Measurements from ENCODE around the gene SKIC2. TPM values are rescaled to one million over a fixed set of nuclear protein-coding genes. Genes with fewer than 3 reads are reported as not detected.
"Not testable (repeated sequence)": the region's sequence is repeated elsewhere in the genome, so short reads cannot be mapped to it uniquely, and the experiment has no call there.

The SKIC2 gene
- total and polyA plus RNA-seq, 10 of the 15 experiments (the other 5 are each of a cell fraction or from before 2014, with no cell fraction given) = 3.3 to 79.2 (median 32.5) TPM

GRCh38 chr6:31930962-31931361 is 28.0 kb upstream of the SKIC2 start:
- no peaks in the 10 kb centered on the region for H3K36me3 ChIP-seq (ENCODE audit: control insufficient read depth in 2 of 2, insufficient read depth in 2 of 2, low read length in 1 of 2)
- ChIA-PET CTCF (no interaction called here), SMC1A (ENCODE audit: uncharacterized antibody, unreplicated experiment) (no interaction called here), POLR2A (no interaction called here), RAD21 (ENCODE audit: unreplicated experiment) (interaction anchor here (1.2 kb wide), 1 partner anchor 41 kb away, joined by 3 read pairs; the partner anchor contains the start of gene DXO)
- DNase-seq (ENCODE audit: low read depth, low spot score) (no peak), FAIRE-seq (no peak), ATAC-seq (no peak)
- no peak overlapping the region for H2AFZ ChIP-seq (ENCODE audit: control insufficient read depth, low read depth, low read length)
- in situ Hi-C loops (cut with MboI) (no loop called here), intact Hi-C loops (cut with micrococcal nuclease; ENCODE audit: unreplicated experiment) (no loop called here)
- no peaks in the 10 kb centered on the region for H3K79me2 ChIP-seq (ENCODE audit: control insufficient read depth, insufficient read depth, low read length)
- H3K4me1 ChIP-seq (ENCODE audit: control insufficient read depth, insufficient read depth, low read length) = no peaks in the 10 kb centered on the region
- H3K4me2 ChIP-seq (ENCODE audit: control insufficient read depth, insufficient read depth) = no peak overlapping the region
- H3K4me3 ChIP-seq = no peak overlapping the region
- H3K9me3 ChIP-seq (replicated peaks; ENCODE audit: control insufficient read depth, insufficient read depth, low read length) = no peaks in the 10 kb centered on the region; the same call in 2 of the 3 replicates
- TF ChIP-seq JUND (IDR thresholded peaks at IDR 0.05; ENCODE audit: low read depth, low read length) = no peak
- no peak for TF ChIP-seq ATF2 (IDR thresholded peaks at IDR 0.05; ENCODE audit: low read length)
- no peak for TF ChIP-seq SKIL (IDR thresholded peaks at IDR 0.05; ENCODE audit: low read depth, poor library complexity, severe bottlenecking)
- no peak for TF ChIP-seq MYB (IDR thresholded peaks at IDR 0.05; ENCODE audit: borderline replicate concordance, low read depth, low read length)
- no peak overlapping the region for H3K27ac ChIP-seq (ENCODE audit: control insufficient read depth, insufficient read depth)
- no peak overlapping the region for H3K9ac ChIP-seq (ENCODE audit: control insufficient read depth, insufficient read depth, low read length)
- H3K27me3 ChIP-seq (replicated peaks in 1 of 2; ENCODE audit: control insufficient read depth in 2 of 2, insufficient read depth in 2 of 2, low read length in 1 of 2) = no peaks in the 10 kb centered on the region; a peak in 1 of 4 replicates
- no peaks in the 10 kb centered on the region for H4K20me1 ChIP-seq (ENCODE audit: control insufficient read depth, insufficient read depth)
- WGBS (ENCODE audit: insufficient coverage, insufficient replicate concordance, low lambda C conversion rate, missing lambda C conversion rate) = 58% methylated on average over 1 of the region's 1 CpG
- BruUV-seq (replicated peaks) = no TSS peak

GRCh38 chr6:31932137-31932536 is 26.8 kb upstream of the SKIC2 start:
- ATAC-seq; H3K4me1 ChIP-seq (ENCODE audit: control insufficient read depth, insufficient read depth, low read length); SMC1A ChIA-PET (ENCODE audit: uncharacterized antibody, unreplicated experiment); RAD21 ChIA-PET (ENCODE audit: unreplicated experiment); DNase-seq (ENCODE audit: low read depth, low spot score); CTCF ChIA-PET; H3K4me3 ChIP-seq; H4K20me1 ChIP-seq (ENCODE audit: control insufficient read depth, insufficient read depth); H3K36me3 ChIP-seq (ENCODE audit: control insufficient read depth in 2 of 2, insufficient read depth in 2 of 2, low read length in 1 of 2); POLR2A ChIA-PET; in situ Hi-C loops (cut with MboI); H3K4me2 ChIP-seq (ENCODE audit: control insufficient read depth, insufficient read depth); H3K9me3 ChIP-seq (replicated peaks; ENCODE audit: control insufficient read depth, insufficient read depth, low read length); H3K27ac ChIP-seq (ENCODE audit: control insufficient read depth, insufficient read depth); H2AFZ ChIP-seq (ENCODE audit: control insufficient read depth, low read depth, low read length); intact Hi-C loops (cut with micrococcal nuclease; ENCODE audit: unreplicated experiment); H3K9ac ChIP-seq (ENCODE audit: control insufficient read depth, insufficient read depth, low read length); H3K79me2 ChIP-seq (ENCODE audit: control insufficient read depth, insufficient read depth, low read length); H3K27me3 ChIP-seq (replicated peaks in 1 of 2; ENCODE audit: control insufficient read depth in 2 of 2, insufficient read depth in 2 of 2, low read length in 1 of 2); BruUV-seq (replicated peaks); FAIRE-seq: not testable (repeated sequence)
- WGBS (ENCODE audit: insufficient coverage, insufficient replicate concordance, low lambda C conversion rate, missing lambda C conversion rate) = 78% methylated on average over 8 of the region's 32 CpGs

All from GM12878 (cell line).